K562 (cell line): ENCODE measurements around the gene GABRA4.

Experiments used
- CTBP1 ChIP-seq: fragments of 450-650 bp; IDR thresholded peaks from 2 replicates; pipeline ENCODE4 v1.6.1; 2016; ENCODE audit warnings: borderline replicate concordance
- CTCF ChIP-seq, 3 experiments: IDR thresholded peaks in 2 of 3; conservative IDR thresholded peaks in 1 of 3; 2 replicates each; pipeline ENCODE4 v1.5.1; 2011 to 2012; ENCODE audit warnings: low read length in 3 of 3, mild to moderate bottlenecking in 3 of 3, control low read depth in 2 of 3, improper control_type of control experiment in 1 of 3, inconsistent platforms in 1 of 3, low read depth in 1 of 3, mixed read lengths in 1 of 3, moderate library complexity in 1 of 3; ENCODE audit not compliant: insufficient read depth in 2 of 3
- EP300 ChIP-seq: IDR thresholded peaks from 2 replicates; pipeline ENCODE4 v1.6.1; 2012; ENCODE audit warnings: low read length, improper control_type of control experiment
- POLR2A ChIP-seq: fragments of 450-650 bp; conservative IDR thresholded peaks from 2 replicates; pipeline ENCODE4 v1.6.1; 2016
- POLR2G ChIP-seq: fragments of 200-400 bp; formaldehyde crosslinking; IDR thresholded peaks from 2 replicates; pipeline ENCODE4 v1.6.1; 2017; ENCODE audit warnings: low read depth, mild to moderate bottlenecking, antibody characterized with exemption, low read length, moderate library complexity
- TCF7L2 ChIP-seq: fragments of 150-350 bp; IDR thresholded peaks from 2 replicates; pipeline ENCODE4 v1.6.1; 2016; ENCODE audit warnings: low read depth, mild to moderate bottlenecking, low read length, moderate library complexity
- TCFL5 ChIP-seq: fragments of 250-450 bp; sonication (Bioruptor Pico); conservative IDR thresholded peaks from 2 replicates; pipeline ENCODE4 v1.6.1; 2021; ENCODE audit warnings: mild to moderate bottlenecking, moderate library complexity, matching md5 sums
- YY1 ChIP-seq, 3 experiments: IDR thresholded peaks; 2 replicates each; pipeline ENCODE4 v1.6.1; 2011; ENCODE audit warnings: low read length in 2 of 3, mild to moderate bottlenecking in 2 of 3, moderate library complexity in 2 of 3, borderline replicate concordance in 1 of 3, control low read depth in 1 of 3, low read depth in 1 of 3; ENCODE audit not compliant: insufficient read depth in 3 of 3, insufficient replicate concordance in 2 of 3, control insufficient read depth in 1 of 3, insufficient read length in 1 of 3; ENCODE audit errors: extremely low read depth in 1 of 3
- ZBTB49 ChIP-seq: sonication (generic); formaldehyde crosslinking; IDR thresholded peaks from 2 replicates; pipeline ENCODE4 v1.8.0; 2022; ENCODE audit warnings: missing genetic modification reagents, mild to moderate bottlenecking, borderline replicate concordance
- ZNF274 ChIP-seq: IDR thresholded peaks from 2 replicates; pipeline ENCODE4 v1.6.1; 2011; ENCODE audit warnings: low read depth, mild to moderate bottlenecking, low read length, moderate library complexity, borderline replicate concordance
- ZNF311 ChIP-seq: fragments of 250-450 bp; sonication (Bioruptor Pico); IDR thresholded peaks from 2 replicates; pipeline ENCODE4 v1.4.0; 2020; ENCODE audit warnings: mild to moderate bottlenecking, moderate library complexity
- TF ChIP-seq, protein P1 (sequence below): sonication (generic); formaldehyde crosslinking; IDR thresholded peaks from 2 replicates; pipeline ENCODE4 v1.9.0; 2022; ENCODE audit warnings: mild to moderate bottlenecking, missing genetic modification reagents

- no peak for TF ChIP-seq TCFL5
- no peak for TF ChIP-seq ZNF274
- TF ChIP-seq, protein P1, sequence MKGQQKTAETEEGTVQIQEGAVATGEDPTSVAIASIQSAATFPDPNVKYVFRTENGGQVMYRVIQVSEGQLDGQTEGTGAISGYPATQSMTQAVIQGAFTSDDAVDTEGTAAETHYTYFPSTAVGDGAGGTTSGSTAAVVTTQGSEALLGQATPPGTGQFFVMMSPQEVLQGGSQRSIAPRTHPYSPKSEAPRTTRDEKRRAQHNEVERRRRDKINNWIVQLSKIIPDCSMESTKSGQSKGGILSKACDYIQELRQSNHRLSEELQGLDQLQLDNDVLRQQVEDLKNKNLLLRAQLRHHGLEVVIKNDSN: no peak
- no peak for TF ChIP-seq POLR2A
- TF ChIP-seq CTCF (IDR thresholded peaks at IDR 0.05 in 2 of 3, conservative IDR thresholded peaks at IDR 0.05 in 1 of 3; ENCODE audit: insufficient read depth in 2 of 3, low read depth in 1 of 3, low read length in 3 of 3): no peak
- TF ChIP-seq YY1 (IDR thresholded peaks at IDR 0.05; ENCODE audit: borderline replicate concordance in 1 of 3, control insufficient read depth in 1 of 3, extremely low read depth in 1 of 3, insufficient read depth in 3 of 3, insufficient read length in 1 of 3, insufficient replicate concordance in 2 of 3, low read depth in 1 of 3, low read length in 2 of 3): no peak
- no peak for TF ChIP-seq ZBTB49 (CRISPR knock-in tag)
- no peak for TF ChIP-seq POLR2G
- TF ChIP-seq EP300: no peak
- no peak for TF ChIP-seq TCF7L2
- no peak for TF ChIP-seq ZNF311
- no peak for TF ChIP-seq CTBP1
Observed at GRCh38 chr4:46886711-46887110, 106.7 kb downstream of the GABRA4 start.
